Astrocyte of the spinal cord (primary cell): ENCODE results near the gene IGFL2.

Experiments used
- DNase-seq: peaks from one replicate; pipeline ENCODE4 v3.0.0; 2011; ENCODE audit warnings: low read depth, low spot score
- H3K4me3 ChIP-seq: 2 replicates; pipeline ENCODE4 v1.5.1; 2011; ENCODE audit warnings: low read depth, mild to moderate bottlenecking, low read length, moderate library complexity
- in situ Hi-C: cut with HindIII; loops from 2 replicates; pipeline ENCODE4 v1.10.0; 2017; ENCODE audit warnings: low sequenced_read_pairs
- TF ChIP-seq, protein P1 (sequence below): IDR thresholded peaks from 2 replicates; pipeline ENCODE4 v1.5.1; 2012; ENCODE audit warnings: low read depth, mild to moderate bottlenecking, low read length, inconsistent platforms

The IGFL2 gene

DNA sequence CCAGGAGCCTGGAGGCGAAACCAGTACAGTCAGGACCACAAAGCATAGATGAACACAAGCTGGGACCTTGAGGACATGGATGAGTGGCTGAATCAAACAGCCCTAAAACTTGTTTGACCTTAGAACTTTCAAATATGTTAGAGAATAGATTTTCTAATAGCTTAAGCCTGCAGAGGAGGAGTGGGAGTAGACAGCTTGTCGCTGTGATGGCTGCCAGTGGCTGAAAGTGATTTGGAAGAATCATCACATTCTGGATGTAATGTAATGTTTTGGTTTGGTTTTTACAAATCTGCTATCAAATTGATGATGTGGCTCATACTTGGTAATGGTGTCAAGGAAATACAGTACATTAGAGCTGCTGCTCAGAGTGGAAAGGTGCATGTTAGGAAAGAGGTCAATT, 35.5 kb upstream of the IGFL2 start:
- TF ChIP-seq, protein P1, sequence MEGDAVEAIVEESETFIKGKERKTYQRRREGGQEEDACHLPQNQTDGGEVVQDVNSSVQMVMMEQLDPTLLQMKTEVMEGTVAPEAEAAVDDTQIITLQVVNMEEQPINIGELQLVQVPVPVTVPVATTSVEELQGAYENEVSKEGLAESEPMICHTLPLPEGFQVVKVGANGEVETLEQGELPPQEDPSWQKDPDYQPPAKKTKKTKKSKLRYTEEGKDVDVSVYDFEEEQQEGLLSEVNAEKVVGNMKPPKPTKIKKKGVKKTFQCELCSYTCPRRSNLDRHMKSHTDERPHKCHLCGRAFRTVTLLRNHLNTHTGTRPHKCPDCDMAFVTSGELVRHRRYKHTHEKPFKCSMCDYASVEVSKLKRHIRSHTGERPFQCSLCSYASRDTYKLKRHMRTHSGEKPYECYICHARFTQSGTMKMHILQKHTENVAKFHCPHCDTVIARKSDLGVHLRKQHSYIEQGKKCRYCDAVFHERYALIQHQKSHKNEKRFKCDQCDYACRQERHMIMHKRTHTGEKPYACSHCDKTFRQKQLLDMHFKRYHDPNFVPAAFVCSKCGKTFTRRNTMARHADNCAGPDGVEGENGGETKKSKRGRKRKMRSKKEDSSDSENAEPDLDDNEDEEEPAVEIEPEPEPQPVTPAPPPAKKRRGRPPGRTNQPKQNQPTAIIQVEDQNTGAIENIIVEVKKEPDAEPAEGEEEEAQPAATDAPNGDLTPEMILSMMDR, result no peak
- no peak for DNase-seq
- H3K4me3 ChIP-seq, result no peak overlapping the region
- in situ Hi-C loops, result no loop called here

DNA sequence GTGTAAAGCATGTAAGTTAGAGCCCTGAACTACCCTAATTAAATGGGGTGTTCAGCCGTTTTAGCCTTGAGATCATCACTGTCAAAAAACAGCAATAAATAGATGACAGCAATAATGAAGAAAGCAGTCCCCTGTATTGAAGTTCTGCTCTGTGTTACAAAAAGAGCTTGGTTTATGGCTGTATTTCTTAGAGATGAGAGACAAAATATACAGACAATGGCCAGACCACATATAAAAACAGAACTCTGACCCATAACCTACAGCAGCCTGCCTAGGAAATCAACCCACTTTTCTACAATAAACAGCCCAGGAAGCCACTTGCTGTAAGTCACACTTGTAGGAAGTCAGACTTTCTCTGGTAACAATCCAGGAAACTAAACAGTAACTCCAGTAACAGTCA, 34.3 kb upstream of the IGFL2 start:
- in situ Hi-C loops, result no loop called here

DNA sequence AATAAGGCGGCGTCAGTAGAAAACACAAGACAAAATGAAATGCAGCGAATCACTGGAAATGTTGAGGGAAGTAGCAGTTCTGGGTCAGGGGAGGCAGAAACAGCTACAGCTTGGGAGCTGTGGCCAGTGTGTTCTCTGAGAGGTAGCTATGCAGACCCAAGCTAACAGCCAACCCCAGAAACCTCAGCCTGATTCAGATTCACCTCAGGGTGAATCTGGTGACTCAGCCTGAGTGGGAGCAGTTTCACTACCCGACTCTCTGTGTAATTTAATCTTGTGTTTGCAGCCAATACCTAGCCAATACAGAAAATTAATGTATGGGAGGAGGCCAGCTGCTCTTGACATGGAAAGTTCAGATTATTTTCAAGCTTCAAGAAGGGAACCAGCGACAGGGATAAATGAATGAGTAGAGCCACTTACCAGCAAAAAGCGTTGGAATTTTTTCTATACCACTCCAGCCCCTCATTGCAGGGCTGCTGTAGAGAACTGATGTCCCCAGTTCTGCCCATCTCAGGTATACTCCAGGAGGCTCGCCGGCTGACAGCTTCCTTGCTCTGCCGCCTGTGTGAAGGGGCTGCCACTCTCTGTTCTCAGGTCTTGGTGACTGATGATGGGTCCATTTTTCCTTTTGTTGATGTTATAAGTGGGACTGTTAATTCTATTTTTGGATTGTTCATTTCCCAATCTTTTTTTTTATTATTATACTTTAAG, 32.5 kb upstream of the IGFL2 start:
- peak; percentile 88 for DNase-seq
- in situ Hi-C loops, result no loop called here
- TF ChIP-seq, protein P1, result no peak
- H3K4me3 ChIP-seq, result no peak overlapping the region

More for the DNA sequence above, 34.3 kb upstream of the IGFL2 start:
- no peak for DNase-seq
- H3K4me3 ChIP-seq, result no peak overlapping the region
- TF ChIP-seq, protein P1, result no peak

DNA sequence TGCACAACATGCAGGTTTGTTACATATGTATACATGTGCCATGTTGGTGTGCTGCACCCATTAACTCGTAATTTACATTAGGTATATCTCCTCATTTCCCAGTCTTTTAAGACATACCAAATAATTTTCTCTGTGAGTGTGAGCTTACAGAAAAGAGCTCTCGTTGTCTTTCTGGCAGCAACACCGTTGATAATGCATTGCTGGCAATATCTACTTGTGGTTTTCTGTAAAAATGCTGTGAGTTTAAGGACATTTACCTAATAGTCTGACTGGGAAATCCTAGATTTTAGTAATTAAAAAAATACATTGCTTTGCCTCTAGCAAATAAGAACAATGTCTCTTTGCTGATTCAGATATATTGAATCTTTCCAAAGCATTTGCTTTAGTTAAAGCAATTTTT, 31.9 kb upstream of the IGFL2 start:
- no peak overlapping the region for H3K4me3 ChIP-seq
- peak; percentile 54 for DNase-seq
- TF ChIP-seq, protein P1, result no peak
- in situ Hi-C loops, result no loop called here

DNA sequence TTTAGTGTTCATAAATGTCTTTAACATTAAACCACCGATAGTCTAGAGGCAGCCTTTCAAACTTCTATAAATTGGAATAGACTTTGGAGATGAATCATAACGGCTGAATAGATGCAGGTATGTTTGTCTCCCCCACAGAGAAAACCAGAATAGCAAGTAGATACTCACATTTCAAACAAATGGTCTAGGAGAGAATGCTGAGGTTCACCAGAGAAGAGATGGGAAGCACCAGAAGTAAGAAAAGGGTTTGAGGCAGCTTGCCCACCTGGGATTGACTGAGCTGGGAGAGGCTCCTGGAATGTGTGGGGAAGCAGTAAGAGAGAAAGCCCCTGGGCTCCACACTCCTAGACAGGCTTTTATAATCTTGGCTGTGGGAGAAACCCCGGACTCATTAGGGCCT, 29.9 kb upstream of the IGFL2 start:
- in situ Hi-C loops, result no loop called here
- TF ChIP-seq, protein P1, result no peak
- peak; percentile 51 for DNase-seq
- no peak overlapping the region for H3K4me3 ChIP-seq

DNA sequence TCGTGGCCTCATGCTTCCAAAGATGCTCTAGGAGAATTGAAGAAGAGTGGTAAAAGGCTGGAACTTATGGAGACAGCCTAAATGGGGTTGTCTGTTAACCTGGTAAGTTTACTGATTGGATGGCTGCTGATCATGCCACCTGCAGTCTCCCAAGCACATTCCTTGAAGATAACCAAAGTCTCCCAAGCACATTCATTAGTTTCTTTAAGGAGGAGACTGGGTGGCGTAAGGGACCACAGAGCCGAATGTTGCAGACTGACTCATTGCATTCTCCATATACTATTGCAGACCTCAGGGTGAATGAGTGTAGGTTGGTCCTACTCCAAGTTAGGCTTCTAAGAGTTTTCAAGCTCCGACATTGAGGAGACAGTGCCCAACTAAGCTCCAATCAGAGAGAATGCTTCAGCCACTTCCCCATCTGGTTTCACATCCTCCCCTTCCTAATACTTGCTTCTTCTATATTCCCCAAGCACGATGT, 23.4 kb upstream of the IGFL2 start, which contains the start of gene IGFL3:
Gene IGFL3 (minus strand): TSS at position 51 of the 478 bp plus-strand sequence. CDS start 39 bp downstream, at position 12.
- TF ChIP-seq, protein P1, result no peak
- no peak within 1 kb of the TSS for H3K4me3 ChIP-seq
- in situ Hi-C loops, result no loop called here
- peak; percentile 35 for DNase-seq
